ENCODE results near the gene PADI4. TPM values are rescaled to one million over a fixed set of nuclear protein-coding genes. Genes with fewer than 3 reads are reported as not detected.

PADI4 gene, protein sequence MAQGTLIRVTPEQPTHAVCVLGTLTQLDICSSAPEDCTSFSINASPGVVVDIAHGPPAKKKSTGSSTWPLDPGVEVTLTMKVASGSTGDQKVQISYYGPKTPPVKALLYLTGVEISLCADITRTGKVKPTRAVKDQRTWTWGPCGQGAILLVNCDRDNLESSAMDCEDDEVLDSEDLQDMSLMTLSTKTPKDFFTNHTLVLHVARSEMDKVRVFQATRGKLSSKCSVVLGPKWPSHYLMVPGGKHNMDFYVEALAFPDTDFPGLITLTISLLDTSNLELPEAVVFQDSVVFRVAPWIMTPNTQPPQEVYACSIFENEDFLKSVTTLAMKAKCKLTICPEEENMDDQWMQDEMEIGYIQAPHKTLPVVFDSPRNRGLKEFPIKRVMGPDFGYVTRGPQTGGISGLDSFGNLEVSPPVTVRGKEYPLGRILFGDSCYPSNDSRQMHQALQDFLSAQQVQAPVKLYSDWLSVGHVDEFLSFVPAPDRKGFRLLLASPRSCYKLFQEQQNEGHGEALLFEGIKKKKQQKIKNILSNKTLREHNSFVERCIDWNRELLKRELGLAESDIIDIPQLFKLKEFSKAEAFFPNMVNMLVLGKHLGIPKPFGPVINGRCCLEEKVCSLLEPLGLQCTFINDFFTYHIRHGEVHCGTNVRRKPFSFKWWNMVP
- total RNA-seq (1 to 10 TPM; 3.9 to 4.3 TPM), polyA plus RNA-seq (10 to 100 TPM; 10.7 to 12.8 (median 11.8) TPM), total RNA-seq (2.3 to 6.1 (median 4.7) reads per million in 6 experiments)

- DNase-seq (no peak), ATAC-seq (no peak)
- Mint-ChIP-seq H3K36me3 (peaks cover 0 to 1% (median 0%) of the 10 kb centered on the region in 3 donors), H3K4me1 (peaks cover 4 to 10% (median 6%) of the 10 kb centered on the region in 4 donors), H3K4me3 (no peak within 1 kb of the TSS), H3K27ac (no peak within 1 kb of the TSS), H3K9me3 (peaks cover 0 to 7% (median under 1%) of the 10 kb centered on the region in 9 donors), H3K27me3 (peaks cover 4 to 49% (median 23%) of the 10 kb centered on the region in 5 donors)
- POLR2A ChIA-PET, result no interaction called here
Observed at GRCh38 chr1:17307946-17308345, at the start of gene PADI4. Gene PADI4, plus strand, starts transcription at chr1:17308197. Its CDS starts 26 bp downstream, at chr1:17308223.

DNA sequence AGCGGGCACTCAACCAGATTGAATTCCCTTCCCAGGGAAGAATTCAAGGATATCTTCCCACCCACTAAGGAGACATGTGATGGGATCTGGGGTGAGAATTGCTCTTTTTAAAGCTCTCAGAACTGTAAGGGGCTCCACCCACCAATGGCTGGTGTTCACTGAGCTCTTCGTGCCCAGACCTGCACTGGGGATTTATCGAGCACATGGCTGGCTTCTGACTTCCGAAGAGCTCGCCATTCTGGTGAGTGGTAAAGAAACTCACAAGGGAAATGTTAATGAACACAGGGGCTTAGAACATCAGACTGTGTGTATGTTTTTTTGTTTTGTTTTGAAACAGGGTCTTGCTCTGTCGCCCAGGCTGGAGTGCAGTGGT lies 49.3 kb upstream of the PADI4 start:
- Mint-ChIP-seq H3K4me1 (no peaks in the 10 kb centered on the region), H3K4me3 (no peak overlapping the region), H3K36me3 (no peaks in the 10 kb centered on the region), H3K27me3 (peaks cover 4 to 26% (median 18%) of the 10 kb centered on the region in 5 donors), H3K27ac (no peak overlapping the region), H3K9me3 (peaks cover 0 to 4% (median 0%) of the 10 kb centered on the region in 9 donors)
- POLR2A ChIA-PET, result no interaction called here
- DNase-seq, result no peak
- ATAC-seq, result no peak

DNA sequence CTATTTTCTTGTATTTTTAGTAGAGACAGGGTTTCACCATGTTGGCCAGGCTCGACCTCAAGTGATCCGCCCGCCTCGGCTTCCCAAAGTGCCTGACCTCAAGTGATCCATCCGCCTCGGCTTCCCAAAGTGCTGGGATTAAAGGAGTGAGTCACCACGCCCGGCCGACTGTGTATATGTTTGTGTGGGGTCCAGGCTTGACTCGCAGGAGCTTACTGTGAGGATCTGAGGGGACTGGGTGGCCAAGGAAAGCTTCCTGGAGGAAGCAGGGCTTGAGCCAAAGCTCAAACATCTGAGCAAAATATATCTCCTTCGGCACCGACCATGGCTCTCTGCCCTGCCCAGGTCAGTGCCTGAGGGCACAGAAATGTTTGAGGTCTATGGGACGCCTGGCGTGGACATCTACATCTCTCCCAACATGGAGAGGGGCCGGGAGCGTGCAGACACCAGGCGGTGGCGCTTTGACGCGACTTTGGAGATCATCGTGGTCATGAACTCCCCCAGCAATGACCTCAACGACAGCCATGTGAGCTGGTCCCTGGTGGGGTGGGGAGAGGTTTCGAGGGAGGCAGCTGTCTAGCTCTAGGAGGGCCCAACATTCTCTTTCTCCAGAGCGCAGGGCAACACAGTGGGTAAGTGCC lies 48.6 kb upstream of the PADI4 start:
- peak overlapping the region in 1 of 10 donors; percentile 29 for H3K27ac Mint-ChIP-seq

DNA sequence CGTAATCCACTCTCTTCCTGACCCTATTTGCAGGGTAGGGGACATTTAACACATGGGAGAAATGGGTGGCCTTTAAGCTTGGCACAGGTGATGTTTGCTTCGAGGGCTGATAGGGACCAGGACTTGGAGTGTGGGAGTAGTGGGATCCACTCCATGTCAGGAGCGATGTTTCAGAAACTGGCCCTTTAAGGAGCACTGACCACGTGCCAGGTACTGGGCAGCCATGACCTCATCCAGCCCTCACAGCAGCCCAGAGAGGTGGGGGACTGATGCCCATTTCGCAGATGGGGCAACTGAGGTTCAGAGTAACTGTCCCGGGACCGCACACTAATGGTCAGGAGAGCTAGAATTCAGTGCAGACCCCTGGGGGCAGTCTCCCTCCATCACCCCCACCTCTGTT lies 47.7 kb upstream of the PADI4 start:
- no peak overlapping the region for H3K27ac Mint-ChIP-seq
- no peaks in the 10 kb centered on the region for H3K4me1 Mint-ChIP-seq
- ATAC-seq, result no peak
- H3K9me3 Mint-ChIP-seq, result peaks cover 0 to 4% (median 0%) of the 10 kb centered on the region in 9 donors
- peaks cover 4 to 26% (median 18%) of the 10 kb centered on the region in 5 donors for H3K27me3 Mint-ChIP-seq
- H3K4me3 Mint-ChIP-seq, result no peak overlapping the region
- DNase-seq, result no peak
- no peaks in the 10 kb centered on the region for H3K36me3 Mint-ChIP-seq
- POLR2A ChIA-PET, result no interaction called here

More for the DNA sequence above, 48.6 kb upstream of the PADI4 start:
- no peak for ATAC-seq
- no peak for DNase-seq
- H3K4me3 Mint-ChIP-seq, result no peak overlapping the region
- POLR2A ChIA-PET, result no interaction called here
- peaks cover 0 to 4% (median 0%) of the 10 kb centered on the region in 9 donors for H3K9me3 Mint-ChIP-seq
- H3K4me1 Mint-ChIP-seq, result no peaks in the 10 kb centered on the region
- H3K27me3 Mint-ChIP-seq, result peaks cover 4 to 26% (median 18%) of the 10 kb centered on the region in 5 donors
- no peaks in the 10 kb centered on the region for H3K36me3 Mint-ChIP-seq

DNA sequence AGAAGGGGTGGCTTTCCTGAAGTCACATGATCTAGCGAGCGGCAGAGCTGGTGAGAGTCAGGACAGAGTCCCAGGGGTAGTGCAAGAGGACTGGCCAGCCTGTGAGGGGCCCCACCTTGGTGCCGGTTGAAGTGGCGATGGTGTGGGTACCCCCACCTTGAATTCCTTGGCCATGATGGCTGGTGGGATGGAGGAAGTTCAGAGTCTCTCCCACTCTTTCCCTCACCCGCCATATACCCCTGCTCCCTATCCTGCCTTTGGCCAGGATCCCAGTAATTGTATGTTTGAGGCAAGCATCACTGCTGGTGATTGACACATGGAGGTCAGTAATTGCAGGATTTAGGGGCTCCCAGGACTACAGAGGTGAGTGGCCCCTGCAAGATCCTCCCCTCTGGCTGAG lies 47.3 kb upstream of the PADI4 start:
- H3K4me1 Mint-ChIP-seq, result no peaks in the 10 kb centered on the region
- H3K27ac Mint-ChIP-seq, result no peak overlapping the region
- H3K36me3 Mint-ChIP-seq, result no peaks in the 10 kb centered on the region
- ATAC-seq, result no peak
- DNase-seq, result no peak
- H3K4me3 Mint-ChIP-seq, result no peak overlapping the region
- H3K27me3 Mint-ChIP-seq, result peaks cover 4 to 23% (median 18%) of the 10 kb centered on the region in 5 donors
- POLR2A ChIA-PET, result no interaction called here
- peaks cover 0 to 4% (median 0%) of the 10 kb centered on the region in 9 donors for H3K9me3 Mint-ChIP-seq

- DNase-seq (no peak), ATAC-seq (no peak)
- no peak overlapping the region for H3K27ac Mint-ChIP-seq
- H3K4me3 Mint-ChIP-seq, result no peak overlapping the region
- peaks cover 0 to 18% (median 8%) of the 10 kb centered on the region in 5 donors for H3K27me3 Mint-ChIP-seq
- POLR2A ChIA-PET, result interaction anchor here (0.9 kb wide), 1 partner anchor 16 kb away, joined by 3 read pairs; no protein-coding TSS in a partner anchor
- H3K36me3 Mint-ChIP-seq, result no peaks in the 10 kb centered on the region
- peaks cover 0 to 4% (median 0%) of the 10 kb centered on the region in 9 donors for H3K9me3 Mint-ChIP-seq
- H3K4me1 Mint-ChIP-seq, result no peaks in the 10 kb centered on the region
Observed at GRCh38 chr1:17263936-17264335, 44.1 kb upstream of the PADI4 start.

DNA sequence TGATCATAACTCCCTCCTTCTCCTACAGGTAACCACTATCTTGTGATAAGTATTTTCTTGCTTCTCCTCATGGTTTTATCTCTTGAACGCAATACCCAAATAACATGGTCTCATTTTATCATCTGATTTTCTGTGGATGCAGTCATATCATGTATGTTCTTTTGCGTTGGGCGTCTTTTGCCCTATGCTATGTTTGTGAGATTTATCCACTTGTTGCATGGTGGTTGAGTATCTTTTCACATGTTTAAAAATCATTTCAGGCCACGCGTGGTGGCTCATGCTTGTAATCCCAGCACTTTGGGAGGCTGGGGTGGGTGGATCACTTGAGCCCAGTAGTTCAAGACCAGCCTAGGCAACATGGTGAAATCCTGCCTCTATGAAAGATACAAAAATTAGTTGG lies 43.5 kb upstream of the PADI4 start:
- Mint-ChIP-seq H3K27me3 (peaks cover 0 to 15% (median 5%) of the 10 kb centered on the region in 5 donors), H3K4me3 (no peak overlapping the region), H3K4me1 (no peaks in the 10 kb centered on the region), H3K9me3 (peaks cover 0 to 4% (median 0%) of the 10 kb centered on the region in 9 donors), H3K27ac (no peak overlapping the region), H3K36me3 (no peaks in the 10 kb centered on the region)
- DNase-seq, result no peak
- ATAC-seq, result no peak
- POLR2A ChIA-PET, result interaction anchor here (0.9 kb wide), 1 partner anchor 16 kb away, joined by 3 read pairs; no protein-coding TSS in a partner anchor

DNA sequence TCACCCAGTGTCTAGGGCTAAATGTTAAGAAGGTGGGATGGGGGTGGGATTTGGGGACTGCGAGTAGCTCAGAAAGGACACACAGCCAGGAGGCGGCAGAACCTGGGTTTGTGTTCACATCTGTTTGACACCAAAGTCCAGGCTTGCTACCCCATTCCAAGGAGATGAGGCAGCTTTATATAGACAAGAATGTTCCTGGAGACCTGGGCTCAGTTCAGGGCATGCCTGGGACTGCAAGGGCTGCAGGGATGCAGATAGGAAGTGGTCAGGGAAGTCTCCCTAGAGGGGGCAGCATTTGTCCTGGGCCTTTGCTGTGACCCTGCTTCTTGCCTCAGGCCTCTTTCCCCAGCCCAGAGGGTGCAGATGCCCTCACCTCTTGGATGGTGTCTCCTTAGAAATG lies 42.8 kb upstream of the PADI4 start:
- H3K27me3 Mint-ChIP-seq, result peaks cover 0 to 8% (median 5%) of the 10 kb centered on the region in 5 donors
- peaks cover 0 to 4% (median 0%) of the 10 kb centered on the region in 9 donors for H3K9me3 Mint-ChIP-seq
- no peak for ATAC-seq
- H3K4me1 Mint-ChIP-seq, result no peaks in the 10 kb centered on the region
- POLR2A ChIA-PET, result no interaction called here
- no peak for DNase-seq
- H3K36me3 Mint-ChIP-seq, result no peaks in the 10 kb centered on the region
- no peak overlapping the region for H3K4me3 Mint-ChIP-seq
- H3K27ac Mint-ChIP-seq, result no peak overlapping the region

- Mint-ChIP-seq H3K9me3 (peaks cover 0 to 4% (median 0%) of the 10 kb centered on the region in 9 donors), H3K36me3 (no peaks in the 10 kb centered on the region), H3K4me3 (no peak overlapping the region), H3K4me1 (no peaks in the 10 kb centered on the region), H3K27me3 (peaks cover 0 to 5% (median 0%) of the 10 kb centered on the region in 5 donors), H3K27ac (no peak overlapping the region)
- DNase-seq, result no peak
- ATAC-seq, result no peak
- POLR2A ChIA-PET, result no interaction called here
Observed at GRCh38 chr1:17265950-17266349, 42.0 kb upstream of the PADI4 start.

GRCh38 chr1:17270891-17271765 lies 36.9 kb upstream of the PADI4 start:
- H3K27ac Mint-ChIP-seq, result no peak overlapping the region
- H3K36me3 Mint-ChIP-seq, result no peaks in the 10 kb centered on the region
- DNase-seq (no peak), ATAC-seq (no peak)
- POLR2A ChIA-PET, result no interaction called here
- H3K4me3 Mint-ChIP-seq, result no peak overlapping the region
- H3K9me3 Mint-ChIP-seq, result no peaks in the 10 kb centered on the region
- H3K27me3 Mint-ChIP-seq, result peaks cover 0 to 15% (median 6%) of the 10 kb centered on the region in 5 donors
- H3K4me1 Mint-ChIP-seq, result no peaks in the 10 kb centered on the region

GRCh38 chr1:17272066-17272465 lies 35.9 kb upstream of the PADI4 start:
- H3K9me3 Mint-ChIP-seq, result no peaks in the 10 kb centered on the region
- no peak overlapping the region for H3K4me3 Mint-ChIP-seq
- peaks cover 0 to 20% (median 6%) of the 10 kb centered on the region in 5 donors for H3K27me3 Mint-ChIP-seq
- H3K4me1 Mint-ChIP-seq, result no peaks in the 10 kb centered on the region
- DNase-seq, result no peak
- no peak overlapping the region for H3K27ac Mint-ChIP-seq
- ATAC-seq, result no peak
- POLR2A ChIA-PET, result no interaction called here
- no peaks in the 10 kb centered on the region for H3K36me3 Mint-ChIP-seq

- no peaks in the 10 kb centered on the region for H3K36me3 Mint-ChIP-seq
- no peak overlapping the region for H3K4me3 Mint-ChIP-seq
- H3K27me3 Mint-ChIP-seq, result peaks cover 0 to 23% (median 9%) of the 10 kb centered on the region in 5 donors
- ATAC-seq (no peak), DNase-seq (no peak)
- H3K4me1 Mint-ChIP-seq, result no peaks in the 10 kb centered on the region
- H3K27ac Mint-ChIP-seq, result no peak overlapping the region
- POLR2A ChIA-PET, result no interaction called here
- H3K9me3 Mint-ChIP-seq, result no peaks in the 10 kb centered on the region
Observed at GRCh38 chr1:17272646-17273045, 35.4 kb upstream of the PADI4 start.
